EL (cell line): ENCODE results near the gene TOX4.
"Not testable (repeated sequence)": the region's sequence is repeated elsewhere in the genome, so short reads cannot be mapped to it uniquely, and the experiment has no call there.

Source experiments
- DNase-seq: peaks from one replicate; pipeline ENCODE4 v3.0.0-alpha.2; 2016

Gene TOX4

GRCh38 chr14:21476925-21477681, at the start of gene TOX4, which contains the start of gene RAB2B:
Gene TOX4 (plus strand): TSS chr14:21477195. CDS start chr14:21477279, 84 bp downstream.
Gene RAB2B (minus strand): TSS chr14:21476959. CDS start chr14:21476872, 87 bp downstream.
- peak; percentile 99 for DNase-seq

GRCh38 chr14:21428930-21429329, 48.1 kb upstream of the TOX4 start:
- no peak for DNase-seq

DNA sequence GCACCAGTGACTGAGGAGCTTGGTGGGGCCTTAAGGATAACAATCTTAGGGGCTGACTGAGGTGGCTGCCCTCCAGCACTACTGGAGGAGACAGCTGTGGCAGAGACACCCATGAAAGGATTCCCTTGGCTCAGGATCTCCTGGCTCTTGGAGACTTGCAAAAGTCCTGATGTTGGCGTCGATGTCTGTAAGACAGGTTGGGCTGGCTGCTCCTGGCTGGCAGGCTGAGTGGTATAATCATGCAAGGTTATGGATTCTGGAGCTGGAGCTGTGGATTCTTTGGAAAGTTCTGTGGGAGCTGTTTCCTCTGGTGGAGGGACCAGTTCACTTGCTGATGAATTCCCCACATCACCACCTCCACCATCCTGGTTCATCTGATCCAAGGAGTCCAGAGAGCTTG, 45.9 kb upstream of the TOX4 start:
- no peak for DNase-seq

- DNase-seq: no peak
These were observed 40.4 kb upstream of the TOX4 start for GRCh38 chr14:21436567-21437062.

- peak; percentile 99 for DNase-seq
These were observed 39.7 kb upstream of the TOX4 start for GRCh38 chr14:21437063-21437901.

DNA sequence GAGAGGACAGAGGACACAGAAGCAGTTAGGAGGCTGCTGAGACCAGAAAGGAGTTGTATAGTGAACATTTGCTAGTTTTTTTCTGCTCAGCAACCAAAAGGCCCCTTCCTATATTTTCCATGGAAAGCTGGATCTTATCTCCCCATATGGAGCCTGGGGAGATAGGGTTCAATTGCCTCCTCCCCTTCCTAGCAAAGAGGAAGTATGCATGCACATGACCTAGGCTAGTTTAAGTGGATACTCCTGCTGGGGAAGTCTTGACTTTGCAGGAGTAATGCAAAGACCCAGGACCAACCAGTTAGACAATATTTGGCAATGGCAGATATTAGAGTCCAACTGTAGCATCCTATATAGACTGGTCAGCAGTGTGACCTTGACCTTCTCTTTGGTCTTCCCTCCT, 36.1 kb upstream of the TOX4 start:
- no peak for DNase-seq

DNA sequence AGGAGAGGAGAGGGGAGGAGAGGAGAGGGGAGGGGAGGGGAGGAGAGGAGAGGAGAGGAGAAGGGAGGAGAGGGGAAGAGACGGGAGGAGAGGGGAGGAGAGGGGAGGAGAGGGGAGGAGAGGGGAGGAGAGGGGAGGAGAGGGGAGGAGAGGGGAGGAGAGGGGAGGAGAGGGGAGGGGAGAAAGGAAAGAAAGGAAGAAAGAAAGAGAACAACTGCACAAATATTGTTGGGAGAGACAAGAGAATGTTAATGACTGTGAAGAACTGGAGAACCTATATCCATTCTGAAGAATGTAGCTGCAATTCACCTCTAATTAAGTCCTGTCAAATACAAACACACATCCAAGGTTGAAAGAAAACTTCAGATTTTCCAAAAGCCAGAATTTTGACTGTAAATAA, 34.3 kb upstream of the TOX4 start:
- not testable (repeated sequence) for DNase-seq

DNA sequence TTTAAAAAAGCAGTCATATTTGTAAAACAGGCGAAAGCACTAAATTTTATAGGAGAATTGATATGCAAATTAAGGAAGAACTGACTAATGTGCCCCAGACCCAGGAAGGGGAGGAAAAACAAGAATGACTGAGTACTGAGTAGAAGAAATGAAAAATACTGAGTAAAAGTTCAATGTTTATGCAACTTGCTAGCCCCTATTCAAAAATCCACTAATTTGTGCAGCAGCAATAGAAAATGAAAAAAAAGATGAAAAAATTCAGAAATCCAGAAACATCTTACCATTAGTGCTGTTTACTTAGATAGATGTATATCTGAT, 27.1 kb upstream of the TOX4 start:
- DNase-seq: no peak

- DNase-seq: peak; percentile 14
These were observed 22.0 kb upstream of the TOX4 start for GRCh38 chr14:21454843-21455544.

DNA sequence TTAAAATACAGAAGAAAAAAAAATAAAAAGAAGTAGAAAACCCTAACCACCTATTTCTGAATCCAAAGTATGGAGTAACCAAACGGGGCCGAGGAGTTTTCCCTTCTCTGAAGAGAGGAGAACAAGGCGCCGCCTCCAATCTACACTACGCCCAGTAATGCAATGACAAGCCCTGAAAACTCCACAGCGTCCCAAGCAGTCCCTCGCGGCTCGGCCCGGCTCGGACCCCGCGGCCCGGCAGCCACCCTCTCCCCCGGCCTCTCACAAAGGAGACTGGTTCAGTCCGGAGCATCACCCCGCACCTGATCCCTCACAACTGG, 21.4 kb upstream of the TOX4 start:
- no peak for DNase-seq

DNA sequence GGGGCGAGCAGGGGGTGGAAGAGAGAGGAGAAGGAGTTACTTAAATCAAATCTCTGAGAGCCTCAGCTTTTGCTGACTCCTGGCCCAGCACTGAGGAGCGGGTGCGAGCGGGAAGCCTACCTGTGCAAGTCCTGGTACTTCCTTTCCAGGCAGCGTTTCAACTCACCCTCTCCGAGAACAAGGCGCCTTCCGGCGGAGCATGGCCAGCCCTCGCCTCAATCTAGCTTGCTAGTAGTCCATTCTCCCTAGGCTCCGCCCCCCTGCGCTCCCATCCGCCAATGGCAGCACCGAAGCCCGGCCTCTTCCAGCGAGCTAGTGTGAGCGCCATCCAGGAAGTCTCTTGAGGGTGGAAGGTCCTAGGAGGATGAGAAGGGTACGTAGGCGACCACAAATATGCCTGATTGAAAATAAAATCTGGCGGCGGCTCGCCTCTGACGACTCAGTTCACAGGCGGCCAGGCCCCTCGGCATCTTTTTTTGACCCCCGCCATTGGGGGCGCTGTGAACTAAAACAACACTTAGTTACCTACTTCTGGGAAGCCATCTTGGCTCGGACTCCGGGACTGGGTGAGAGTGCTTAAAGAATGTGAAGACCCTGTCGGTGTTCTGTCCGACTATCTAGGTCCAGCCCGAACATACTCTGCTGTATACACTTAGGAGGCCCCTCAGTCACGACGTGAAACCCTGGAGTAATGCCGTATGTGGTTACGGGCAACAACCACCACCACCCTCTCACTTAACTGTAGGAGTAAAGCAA, 20.9 kb upstream of the TOX4 start, which contains the start of gene CHD8:
Gene CHD8, minus strand, starts transcription at position 212 of the 756 bp plus-strand sequence. CDS start 24,480 bp downstream, outside the sequence.
- DNase-seq: peak; percentile 100

DNA sequence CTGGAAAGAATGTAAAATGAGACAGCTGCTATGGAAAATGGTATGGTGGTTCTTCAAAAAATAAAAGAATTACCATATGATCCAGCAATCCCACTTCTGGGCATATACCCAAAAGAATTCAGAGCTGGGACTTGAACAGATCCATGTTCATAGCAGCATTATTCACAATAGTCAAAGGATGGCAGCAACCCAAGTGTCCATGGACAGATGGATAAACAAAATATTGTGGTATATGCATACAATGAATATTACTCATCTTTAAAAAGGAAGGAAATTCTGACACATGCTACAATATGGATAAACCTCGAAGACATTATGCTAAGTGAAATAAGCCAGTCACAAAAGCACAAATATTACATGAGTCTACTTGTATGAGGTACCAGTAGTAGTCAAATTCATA, 9.4 kb upstream of the TOX4 start:
- DNase-seq: peak; percentile 92

DNA sequence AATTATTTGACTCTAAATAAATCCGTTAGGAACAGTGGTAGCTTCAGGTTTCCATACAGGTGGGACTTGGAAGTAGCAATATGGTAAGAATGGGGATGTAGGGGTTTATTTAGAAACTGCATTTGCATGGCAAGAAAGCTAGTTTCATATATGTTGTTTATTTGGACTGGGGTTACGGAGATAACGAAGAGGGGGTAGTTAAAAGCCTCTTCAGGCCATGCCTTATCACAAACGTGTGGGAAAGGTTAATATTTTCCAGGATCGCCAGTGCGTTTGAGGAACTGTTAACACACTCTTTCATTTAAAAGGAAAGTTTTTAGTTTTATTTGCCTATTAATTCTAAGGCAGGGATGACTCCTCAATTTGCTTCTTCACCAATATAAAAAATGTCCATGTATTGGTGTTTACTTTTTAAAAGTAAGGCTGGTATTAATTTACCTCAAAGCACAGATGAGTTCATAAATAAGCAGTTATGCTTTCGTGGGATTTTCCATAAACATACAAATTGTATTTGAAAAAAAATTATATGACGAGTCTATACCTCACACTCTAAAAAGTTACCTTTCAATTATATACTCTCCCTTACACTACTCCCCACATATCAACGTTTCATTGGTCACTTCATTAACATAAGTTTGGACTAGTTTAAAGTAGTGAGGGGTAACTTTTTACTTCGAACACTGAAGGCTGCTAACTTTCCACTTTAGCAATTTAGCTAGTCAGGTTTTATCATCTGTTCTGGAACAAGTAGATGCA, 1.1 kb upstream of the TOX4 start:
- DNase-seq: no peak

DNA sequence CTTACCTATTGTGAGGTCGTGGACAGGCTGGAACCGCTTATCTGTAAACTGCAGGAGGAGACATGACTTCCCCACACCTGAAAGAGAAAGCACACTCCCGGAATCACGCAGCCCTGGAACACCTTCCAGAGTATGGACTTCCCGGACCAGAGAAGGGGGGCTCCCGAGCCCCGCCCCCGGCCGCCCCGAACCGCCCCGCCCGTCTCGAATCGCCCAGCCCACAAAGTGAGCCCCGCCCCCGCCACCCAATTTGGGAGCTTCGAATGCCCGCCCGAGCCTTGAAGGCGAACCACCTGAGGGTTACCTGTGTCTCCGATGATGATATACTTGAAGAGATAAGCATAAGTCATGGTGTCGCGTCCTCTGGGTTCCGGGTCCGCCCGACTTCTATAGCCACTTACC, 471 bp upstream of the TOX4 start:
- DNase-seq: no peak

DNA sequence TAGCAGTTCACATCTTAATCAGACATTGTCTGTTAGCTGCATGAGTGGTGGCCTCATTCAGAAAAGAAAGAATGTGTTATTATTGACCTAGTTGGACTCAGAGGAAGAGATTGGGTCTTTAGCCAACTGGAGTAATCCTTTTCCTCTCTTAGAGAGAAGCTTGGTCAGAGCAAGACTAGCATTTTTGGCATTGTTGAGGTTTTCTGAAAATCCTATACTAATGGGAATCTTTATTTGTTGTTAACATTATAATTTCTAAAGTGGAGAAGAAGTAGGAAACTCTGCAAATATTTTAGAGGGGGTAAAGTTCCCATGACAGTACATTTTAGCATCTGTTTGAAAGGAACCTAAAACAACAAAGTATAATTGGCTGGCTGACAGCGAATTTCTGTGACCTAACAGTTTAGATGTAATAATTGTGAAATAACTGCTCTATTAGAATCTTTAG, 9.7 kb downstream of the TOX4 start:
- peak; percentile 78 for DNase-seq

GRCh38 chr14:21494902-21495762, 18.1 kb downstream of the TOX4 start:
- peak; percentile 41 for DNase-seq

GRCh38 chr14:21496453-21496852, 19.5 kb downstream of the TOX4 start:
- no peak for DNase-seq

DNA sequence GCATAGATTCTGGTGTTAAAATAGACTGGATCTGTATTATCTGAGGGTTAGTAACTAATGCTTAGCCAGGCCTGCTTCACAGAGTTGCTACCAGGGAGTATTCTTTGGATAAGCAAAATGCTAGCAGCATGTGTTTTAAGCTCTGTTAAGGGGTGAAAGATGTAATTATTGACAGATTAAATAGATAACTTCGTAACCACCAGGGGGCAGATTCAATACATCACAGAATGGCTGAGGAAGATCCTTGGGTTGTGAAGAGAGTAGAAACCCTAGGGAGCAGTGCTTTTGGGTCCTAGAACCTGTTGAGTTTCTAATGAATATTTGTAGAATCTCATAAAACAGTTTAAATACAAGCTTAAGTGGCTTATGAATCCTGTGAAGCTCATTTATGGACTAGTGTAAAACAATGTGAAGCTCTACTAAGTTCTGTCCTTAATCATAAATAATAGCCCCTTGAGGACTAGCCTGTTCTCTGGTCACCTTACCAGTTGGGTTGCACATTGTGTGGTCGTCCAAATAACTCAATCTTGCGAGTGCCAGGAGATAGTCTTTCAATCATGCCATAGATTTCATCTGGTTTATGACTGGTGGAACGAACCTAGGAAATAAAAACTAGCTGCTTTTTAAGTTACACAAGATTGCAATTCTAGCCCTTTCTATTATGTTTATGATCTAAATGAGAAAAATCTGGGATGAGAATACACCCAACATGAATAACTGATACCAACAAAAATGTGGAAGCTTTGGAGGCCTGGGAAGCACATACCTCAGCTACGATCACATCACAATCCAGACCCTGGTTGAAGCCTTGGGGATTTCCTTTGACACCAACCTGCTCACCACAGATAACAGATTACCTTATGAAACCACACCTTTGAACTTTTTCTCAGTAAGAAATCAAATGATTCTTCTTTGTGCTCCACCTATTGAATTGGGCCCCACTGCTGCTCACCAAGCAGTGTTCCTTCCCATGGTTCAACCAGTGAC, 21.8 kb downstream of the TOX4 start:
- peak; percentile 49 for DNase-seq

- no peak for DNase-seq
These were observed 24.6 kb downstream of the TOX4 start for GRCh38 chr14:21501568-21501967.
